SK-N-MC (cell line): ENCODE results near the gene ETFA.

ENCODE experiments used
- EZH2 ChIP-seq: fragments of 200-600 bp; sonication (generic); IDR thresholded peaks from one replicate; pipeline ENCODE4 v1.6.1; 2017; ENCODE audit warnings: antibody characterized with exemption
- POLR2AphosphoS5 ChIP-seq: IDR thresholded peaks from 2 replicates; pipeline ENCODE4 v1.6.1; 2012; ENCODE audit warnings: mild to moderate bottlenecking, low read depth, low read length, borderline replicate concordance

DNA sequence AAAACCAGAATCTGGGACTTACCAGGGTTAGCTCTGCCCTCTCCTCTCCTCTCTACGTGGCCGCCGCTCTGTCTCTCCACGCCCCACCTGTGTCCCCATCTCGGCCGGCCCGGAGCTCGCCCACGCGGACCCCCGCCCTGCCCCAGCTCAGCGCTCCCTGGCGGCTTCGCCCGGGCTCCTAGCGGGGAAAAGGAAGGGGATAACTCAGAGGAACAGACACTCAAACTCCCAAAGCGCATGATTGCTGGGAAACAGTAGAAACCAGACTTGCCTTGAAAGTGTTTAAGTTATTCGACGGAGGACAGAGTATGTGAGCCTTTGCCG is 30.8 kb upstream of the ETFA start:
- TF ChIP-seq EZH2 (no peak), POLR2AphosphoS5 (no peak)
